Ascending aorta (tissue), 2 donors: ENCODE results near the gene U2AF2. TPM values are rescaled to one million over a fixed set of nuclear protein-coding genes. Genes with fewer than 3 reads are reported as not detected.

Experiments used
- DNase-seq, 2 donors: peaks; one replicate each; pipeline ENCODE4 v3.0.0-alpha.2; 2019; ENCODE audit warnings: low spot score in 2 of 2
- H3K27ac ChIP-seq, 2 donors: fragments of 200-600 bp; sonication (generic); one replicate each; pipeline ENCODE4 v1.5.1; 2016 to 2017; ENCODE audit warnings: mild to moderate bottlenecking in 1 of 2
- H3K27me3 ChIP-seq: fragments of 200-600 bp; sonication (generic); one replicate; pipeline ENCODE4 v1.5.1; 2017
- H3K36me3 ChIP-seq, 2 donors: fragments of 200-600 bp; sonication (generic); one replicate each; pipeline ENCODE4 v1.5.1; 2016
- H3K4me1 ChIP-seq, 2 donors: fragments of 200-600 bp; sonication (generic); one replicate each; pipeline ENCODE4 v1.5.1; 2016 to 2017; ENCODE audit warnings: mild to moderate bottlenecking in 1 of 2
- H3K4me3 ChIP-seq, 2 donors: fragments of 200-600 bp; sonication (generic); one replicate each; pipeline ENCODE4 v1.5.1; 2016 to 2017; ENCODE audit warnings: mild to moderate bottlenecking in 1 of 2
- H3K9me3 ChIP-seq, 2 donors: fragments of 200-600 bp; sonication (generic); one replicate each; pipeline ENCODE4 v1.5.1; 2016
- CTCF ChIP-seq, 3 experiments: fragments of 200-600 bp in 2 of 3; fragments of 450-650 bp in 1 of 3; sonication (generic) in 2 of 3; IDR thresholded peaks; one replicate each; pipeline ENCODE4 v1.5.1; 2016 to 2019; ENCODE audit warnings: antibody characterized with exemption in 3 of 3, mild to moderate bottlenecking in 1 of 3, moderate library complexity in 1 of 3
- intact Hi-C: fragments of 100-400 bp; cut with DNase I; formaldehyde crosslinking; loops from one replicate; pipeline ENCODE4 v1.15.1; 2023
- total RNA-seq: library from RNA; depleted of rRNA; stranded (reverse); fragments of >200 nt; gene quantifications from one replicate; pipeline ENCODE4 v1.1.0, GENCODE V29; 2016

U2AF2 gene
- total RNA-seq, 1 donor from 2014 or later, result 221 TPM

DNA sequence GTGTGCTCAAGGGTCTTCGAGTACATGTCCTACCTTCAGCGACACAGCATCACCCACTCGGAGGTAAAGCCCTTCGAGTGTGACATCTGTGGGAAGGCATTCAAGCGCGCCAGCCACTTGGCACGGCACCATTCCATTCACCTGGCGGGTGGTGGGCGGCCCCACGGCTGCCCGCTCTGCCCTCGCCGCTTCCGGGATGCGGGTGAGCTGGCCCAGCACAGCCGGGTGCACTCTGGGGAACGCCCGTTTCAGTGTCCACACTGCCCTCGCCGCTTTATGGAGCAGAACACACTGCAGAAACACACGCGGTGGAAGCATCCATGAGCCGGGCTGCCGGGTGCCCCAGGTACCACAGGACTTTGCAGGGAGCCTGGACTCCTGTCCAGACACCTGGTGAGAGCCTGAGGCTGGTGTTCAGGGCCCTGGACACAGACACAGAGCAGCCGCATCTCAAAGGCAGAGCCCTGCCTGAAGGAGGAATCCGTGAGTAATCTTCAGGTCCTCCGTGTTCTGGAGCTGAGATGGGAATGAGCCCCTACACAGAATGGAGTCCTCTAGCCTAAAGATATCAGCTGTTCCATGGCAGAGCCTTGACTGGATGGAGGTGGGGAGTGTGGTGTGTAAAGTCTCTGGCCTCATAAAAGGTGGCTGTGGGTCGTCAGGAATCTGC, 9.9 kb upstream of the U2AF2 start:
- no peak for DNase-seq
- no peaks in the 10 kb centered on the region for H3K27me3 ChIP-seq
- no peak overlapping the region for H3K27ac ChIP-seq
- peaks cover 3 to 10% of the 10 kb centered on the region in 2 donors for H3K36me3 ChIP-seq
- no peaks in the 10 kb centered on the region for H3K9me3 ChIP-seq
- intact Hi-C loops, result loop anchor here (5.0 kb wide), 1 partner anchor 258 kb away; the partner anchor contains the start of gene RPL28
- H3K4me1 ChIP-seq, result peaks cover 16 to 17% of the 10 kb centered on the region in 2 donors
- peak overlapping the region in 1 of 2 donors; percentile 82 for H3K4me3 ChIP-seq
- TF ChIP-seq CTCF (IDR thresholded peaks at IDR 0.05), result no peak

GRCh38 chr19:55645512-55645881, 9.3 kb upstream of the U2AF2 start:
- no peak for TF ChIP-seq CTCF (IDR thresholded peaks at IDR 0.05)
- H3K4me3 ChIP-seq, result no peak overlapping the region
- peaks cover 11 to 16% of the 10 kb centered on the region in 2 donors for H3K4me1 ChIP-seq
- no peaks in the 10 kb centered on the region for H3K27me3 ChIP-seq
- H3K36me3 ChIP-seq, result peaks cover 3 to 10% of the 10 kb centered on the region in 2 donors
- H3K27ac ChIP-seq, result no peak overlapping the region
- intact Hi-C loops, result loop anchor here (5.0 kb wide), 1 partner anchor 258 kb away; the partner anchor contains the start of gene RPL28
- no peaks in the 10 kb centered on the region for H3K9me3 ChIP-seq
- no peak for DNase-seq

- peaks cover 3 to 10% of the 10 kb centered on the region in 2 donors for H3K36me3 ChIP-seq
- H3K4me3 ChIP-seq, result peak overlapping the region; percentile 87 to 89
- peaks cover 10 to 16% of the 10 kb centered on the region in 2 donors for H3K4me1 ChIP-seq
- H3K27ac ChIP-seq, result peak overlapping the region; percentile 74 to 80
- no peaks in the 10 kb centered on the region for H3K27me3 ChIP-seq
- TF ChIP-seq CTCF (IDR thresholded peaks at IDR 0.05), result no peak
- intact Hi-C loops, result loop anchor here (5.0 kb wide), 1 partner anchor 260 kb away; the partner anchor contains the start of gene RPL28
- H3K9me3 ChIP-seq, result no peaks in the 10 kb centered on the region
- DNase-seq, result no peak
Observed at GRCh38 chr19:55646889-55647731, 7.7 kb upstream of the U2AF2 start.

GRCh38 chr19:55647732-55648584, 6.9 kb upstream of the U2AF2 start, which contains the start of gene CCDC106:
Gene CCDC106, plus strand, starts transcription at chr19:55648212. Its CDS starts 835 bp downstream, at chr19:55649047.
- Histone ChIP-seq H3K9me3 (no peaks in the 10 kb centered on the region), H3K27ac (peak within 1 kb of the TSS; percentile 74 to 80), H3K36me3 (peaks cover 3 to 10% of the 10 kb centered on the region in 2 donors), H3K4me1 (peaks cover 5 to 16% of the 10 kb centered on the region in 2 donors), H3K27me3 (no peaks in the 10 kb centered on the region), H3K4me3 (peak within 1 kb of the TSS; percentile 87 to 89)
- TF ChIP-seq CTCF (IDR thresholded peaks at IDR 0.05), result no peak
- DNase-seq, result peak in 1 of 2 donors; percentile 81
- intact Hi-C loops, result loop anchor here (5.0 kb wide), 1 partner anchor 261 kb away; the partner anchor contains the start of gene RPL28
